WTC11 (cell line): ENCODE measurements around the gene A1CF. TPM values are rescaled to one million over a fixed set of nuclear protein-coding genes. Genes with fewer than 3 reads are reported as not detected.

Experiments used
- ATAC-seq: fragments of 200-7000 bp; cut with Tn5 transposase; 2 replicates; pipeline ENCODE4 v1.10.0; 2021; ENCODE audit warnings: mild to moderate bottlenecking, moderate library complexity
- CTCF ChIA-PET: fragments of 300-600 bp; sonication (Branson Sonifier 250); formaldehyde crosslinking; loops from one replicate; lab custom pipeline; 2021; ENCODE audit warnings: antibody characterized with exemption; lab: Charles Lee
- POLR2A ChIA-PET: fragments of 350-600 bp; sonication (Branson Sonifier 250); formaldehyde crosslinking; loops from one replicate; lab custom pipeline; 2021; ENCODE audit warnings: antibody characterized with exemption; lab: Charles Lee
- DNase-seq: peaks from one replicate; pipeline ENCODE4 v3.0.0; 2021; ENCODE audit warnings: low spot score
- H3K27ac Mint-ChIP-seq: 2 replicates; pipeline ENCODE4 v1.8.0; 2021; ENCODE audit warnings: mixed read lengths
- H3K27me3 Mint-ChIP-seq: 2 replicates; pipeline ENCODE4 v1.8.0; 2021; ENCODE audit warnings: low read depth, mild to moderate bottlenecking, moderate library complexity, mixed read lengths
- H3K36me3 Mint-ChIP-seq: 2 replicates; pipeline ENCODE4 v1.8.0; 2021; ENCODE audit warnings: mixed read lengths
- H3K4me1 Mint-ChIP-seq: 2 replicates; pipeline ENCODE4 v1.8.0; 2022; ENCODE audit warnings: mixed read lengths
- H3K4me3 Mint-ChIP-seq: 2 replicates; pipeline ENCODE4 v1.8.0; 2021; ENCODE audit warnings: mild to moderate bottlenecking, moderate library complexity, mixed read lengths
- H3K9me3 Mint-ChIP-seq: 2 replicates; pipeline ENCODE4 v1.8.0; 2021; ENCODE audit warnings: mixed read lengths
- ATF6 ChIP-seq: sonication (generic); formaldehyde crosslinking; IDR thresholded peaks from 2 replicates; pipeline ENCODE4 v1.8.1; 2023; ENCODE audit warnings: mild to moderate bottlenecking, missing genetic modification reagents
- CREB1 ChIP-seq: sonication (generic); formaldehyde crosslinking; IDR thresholded peaks from 2 replicates; pipeline ENCODE4 v1.8.0; 2023; ENCODE audit warnings: mild to moderate bottlenecking, missing genetic modification reagents
- CTCF ChIP-seq: fragments of 200-600 bp; IDR thresholded peaks from 2 replicates; pipeline ENCODE4 v1.8.0; 2022; ENCODE audit warnings: antibody characterized with exemption
- E2F4 ChIP-seq: sonication (generic); formaldehyde crosslinking; IDR thresholded peaks from 2 replicates; pipeline ENCODE4 v1.8.1; 2022; ENCODE audit warnings: low read depth, mild to moderate bottlenecking, moderate library complexity, missing genetic modification reagents, borderline replicate concordance
- E2F5 ChIP-seq: sonication (generic); formaldehyde crosslinking; IDR thresholded peaks from 2 replicates; pipeline ENCODE4 v1.8.1; 2022; ENCODE audit warnings: mild to moderate bottlenecking, moderate library complexity, missing genetic modification reagents
- ELF4 ChIP-seq: sonication (generic); formaldehyde crosslinking; IDR thresholded peaks from 2 replicates; pipeline ENCODE4 v1.8.1; 2022; ENCODE audit warnings: low read depth, mild to moderate bottlenecking, moderate library complexity, missing genetic modification reagents
- ESRRA ChIP-seq: sonication (generic); formaldehyde crosslinking; IDR thresholded peaks from 2 replicates; pipeline ENCODE4 v1.8.1; 2022; ENCODE audit warnings: mild to moderate bottlenecking, missing genetic modification reagents, borderline replicate concordance
- FOXK1 ChIP-seq: sonication (generic); formaldehyde crosslinking; IDR thresholded peaks from 2 replicates; pipeline ENCODE4 v1.8.0; 2022; ENCODE audit warnings: mild to moderate bottlenecking, moderate library complexity, missing genetic modification reagents
- GABPB1 ChIP-seq: sonication (generic); formaldehyde crosslinking; IDR thresholded peaks from 2 replicates; pipeline ENCODE4 v1.8.1; 2023; ENCODE audit warnings: mild to moderate bottlenecking, missing genetic modification reagents
- GRHL2 ChIP-seq: fragments of 250-450 bp; sonication (Bioruptor Pico); IDR thresholded peaks from 2 replicates; pipeline ENCODE4 v1.8.0; 2022; ENCODE audit warnings: mild to moderate bottlenecking, moderate library complexity; ENCODE audit not compliant: insufficient replicate concordance, severe bottlenecking
- GTF2I ChIP-seq: fragments of 250-450 bp; sonication (Bioruptor Pico); conservative IDR thresholded peaks from 2 replicates; pipeline ENCODE4 v1.4.0; 2021; ENCODE audit warnings: mild to moderate bottlenecking
- IRF1 ChIP-seq: sonication (generic); formaldehyde crosslinking; IDR thresholded peaks from 2 replicates; pipeline ENCODE4 v1.8.0; 2023; ENCODE audit warnings: missing genetic modification reagents
- JUN ChIP-seq: sonication (generic); formaldehyde crosslinking; IDR thresholded peaks from 2 replicates; pipeline ENCODE4 v1.8.0; 2023; ENCODE audit warnings: mild to moderate bottlenecking, missing genetic modification reagents
- MLX ChIP-seq: sonication (generic); formaldehyde crosslinking; IDR thresholded peaks from 2 replicates; pipeline ENCODE4 v1.8.1; 2023; ENCODE audit warnings: mild to moderate bottlenecking, missing genetic modification reagents, moderate library complexity
- NFE2L1 ChIP-seq: sonication (generic); formaldehyde crosslinking; IDR thresholded peaks from 2 replicates; pipeline ENCODE4 v1.8.1; 2023; ENCODE audit warnings: missing genetic modification reagents
- RORB ChIP-seq: fragments of 250-450 bp; sonication (Bioruptor Pico); IDR thresholded peaks from 2 replicates; pipeline ENCODE4 v1.9.0; 2021; ENCODE audit warnings: mild to moderate bottlenecking
- TEAD1 ChIP-seq: sonication (generic); formaldehyde crosslinking; IDR thresholded peaks from 2 replicates; pipeline ENCODE4 v1.8.0; 2022; ENCODE audit warnings: mild to moderate bottlenecking, missing genetic modification reagents
- USF2 ChIP-seq: sonication (generic); formaldehyde crosslinking; IDR thresholded peaks from 2 replicates; pipeline ENCODE4 v1.8.1; 2023; ENCODE audit warnings: mild to moderate bottlenecking, missing genetic modification reagents, moderate library complexity
- ZBTB21 ChIP-seq: sonication (generic); formaldehyde crosslinking; IDR thresholded peaks from 2 replicates; pipeline ENCODE4 v1.8.1; 2023; ENCODE audit warnings: mild to moderate bottlenecking, missing genetic modification reagents, borderline replicate concordance
- ZMAT4 ChIP-seq: fragments of 250-450 bp; sonication (Bioruptor Pico); IDR thresholded peaks from 2 replicates; pipeline ENCODE4 v1.9.0; 2021; ENCODE audit warnings: mild to moderate bottlenecking
- ZNF219 ChIP-seq: sonication (generic); formaldehyde crosslinking; IDR thresholded peaks from 2 replicates; pipeline ENCODE4 v1.8.0; 2023; ENCODE audit warnings: missing genetic modification reagents, mild to moderate bottlenecking, borderline replicate concordance
- ZNF263 ChIP-seq: sonication (generic); formaldehyde crosslinking; IDR thresholded peaks from 2 replicates; pipeline ENCODE4 v1.8.1; 2022; ENCODE audit warnings: low read depth, mild to moderate bottlenecking, moderate library complexity, missing genetic modification reagents
- ZNF396 ChIP-seq: fragments of 250-450 bp; sonication (Bioruptor Pico); IDR thresholded peaks from 2 replicates; pipeline ENCODE4 v1.8.0; 2021; ENCODE audit warnings: mild to moderate bottlenecking, moderate library complexity, borderline replicate concordance
- ZNF512 ChIP-seq: sonication (generic); formaldehyde crosslinking; IDR thresholded peaks from 2 replicates; pipeline ENCODE4 v1.8.1; 2022; ENCODE audit warnings: missing genetic modification reagents, borderline replicate concordance
- total RNA-seq: library from RNA; stranded (reverse); gene quantifications from 3 replicates; pipeline ENCODE4 v1.2.3, GENCODE V29; 2021

A1CF gene
- total RNA-seq, 1 experiment from 2014 or later = 0.07 TPM

- POLR2A ChIA-PET = no interaction called here
- H3K9me3 Mint-ChIP-seq = no peaks in the 10 kb centered on the region
- H3K36me3 Mint-ChIP-seq = no peaks in the 10 kb centered on the region
- H3K4me1 Mint-ChIP-seq = no peaks in the 10 kb centered on the region; the same call in 1 of the 2 replicates
- no peak for DNase-seq
- H3K27ac Mint-ChIP-seq = no peak overlapping the region
- H3K4me3 Mint-ChIP-seq = no peak overlapping the region
- no peaks in the 10 kb centered on the region for H3K27me3 Mint-ChIP-seq
- CTCF ChIA-PET = no interaction called here
- ATAC-seq = no peak
- TF ChIP-seq ATF6 (CRISPR knock-in tag) (no peak), RORB (CRISPR knock-in tag) (no peak), FOXK1 (CRISPR knock-in tag) (no peak), ELF4 (CRISPR knock-in tag) (no peak), TEAD1 (CRISPR knock-in tag) (no peak), ESRRA (no peak), ZNF219 (no peak), USF2 (CRISPR knock-in tag) (no peak), ZBTB21 (CRISPR knock-in tag) (no peak), ZMAT4 (CRISPR knock-in tag) (no peak), CTCF (no peak), IRF1 (CRISPR knock-in tag) (no peak), NFE2L1 (CRISPR knock-in tag) (no peak), ZNF396 (CRISPR knock-in tag) (no peak), E2F5 (no peak), CREB1 (CRISPR knock-in tag) (no peak)
Measured at GRCh38 chr10:50874723-50875122, 10.7 kb downstream of the A1CF start.

- H3K9me3 Mint-ChIP-seq = no peaks in the 10 kb centered on the region
- ATAC-seq = no peak
- H3K36me3 Mint-ChIP-seq = no peaks in the 10 kb centered on the region
- peaks cover 7% of the 10 kb centered on the region for H3K4me1 Mint-ChIP-seq
- CTCF ChIA-PET = interaction anchor here (1.0 kb wide), 1 partner anchor 15 kb away, joined by 3 read pairs; no protein-coding TSS in a partner anchor
- H3K27me3 Mint-ChIP-seq = no peaks in the 10 kb centered on the region; the same call in 1 of the 2 replicates
- TF ChIP-seq JUN (CRISPR knock-in tag) (no peak), ZNF396 (CRISPR knock-in tag) (no peak), GABPB1 (CRISPR knock-in tag) (no peak), E2F4 (CRISPR knock-in tag) (no peak), ZNF512 (CRISPR knock-in tag) (no peak), ZNF263 (no peak), GTF2I (CRISPR knock-in tag) (no peak), GRHL2 (CRISPR knock-in tag) (no peak), MLX (CRISPR knock-in tag) (no peak), RORB (CRISPR knock-in tag) (no peak)
- no peak overlapping the region; the same call in 1 of the 2 replicates for H3K27ac Mint-ChIP-seq
- no peak overlapping the region for H3K4me3 Mint-ChIP-seq
- POLR2A ChIA-PET = interaction anchor here (0.7 kb wide), 1 partner anchor 20 kb away, joined by 4 read pairs; no protein-coding TSS in a partner anchor
- DNase-seq = no peak
Measured at GRCh38 chr10:50866317-50866716, 19.1 kb downstream of the A1CF start.
